Astrocyte of the cerebellum (primary cell): ENCODE data around the gene MS4A8.
"Not testable (repeated sequence)": the region's sequence is repeated elsewhere in the genome, so short reads cannot be mapped to it uniquely, and the experiment has no call there.

ENCODE experiments used
- DNase-seq: peaks from one replicate; pipeline ENCODE4 v3.0.0-alpha.2; 2011; ENCODE audit warnings: low read depth
- H3K4me3 ChIP-seq: 2 replicates; pipeline ENCODE4 v1.5.1; 2011; ENCODE audit warnings: mild to moderate bottlenecking, low read depth, low read length, moderate library complexity
- in situ Hi-C: cut with HindIII; loops from 2 replicates; pipeline ENCODE4 v1.10.0; 2017; ENCODE audit warnings: low sequenced_read_pairs
- TF ChIP-seq, protein P1 (sequence below): IDR thresholded peaks from 2 replicates; pipeline ENCODE4 v1.5.1; 2012; ENCODE audit warnings: low read length, low read depth, moderate library complexity, mild to moderate bottlenecking; ENCODE audit errors: missing control alignments

MS4A8 gene

DNA sequence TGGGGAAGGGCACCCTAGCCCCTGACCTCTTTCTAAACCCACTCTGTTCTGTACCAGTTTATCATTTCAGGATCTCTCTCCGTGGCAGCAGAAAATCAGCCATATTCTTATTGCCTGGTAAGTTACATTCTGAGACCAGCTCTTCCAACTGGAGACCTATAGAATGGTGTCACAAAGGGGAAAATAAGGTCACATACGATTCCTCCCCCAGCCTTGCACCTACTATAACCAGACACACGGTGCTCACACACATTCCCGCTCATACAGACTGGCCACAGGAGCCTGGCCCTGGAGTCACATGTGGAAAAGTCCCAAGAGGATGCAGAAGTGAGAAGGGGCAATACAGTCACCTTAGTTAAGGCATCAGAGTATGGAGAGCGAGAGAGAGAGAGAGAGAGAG, 7.5 kb downstream of the MS4A8 start:
- H3K4me3 ChIP-seq = no peak overlapping the region
- no peak for DNase-seq
- in situ Hi-C loops = no loop called here
- TF ChIP-seq, protein P1, sequence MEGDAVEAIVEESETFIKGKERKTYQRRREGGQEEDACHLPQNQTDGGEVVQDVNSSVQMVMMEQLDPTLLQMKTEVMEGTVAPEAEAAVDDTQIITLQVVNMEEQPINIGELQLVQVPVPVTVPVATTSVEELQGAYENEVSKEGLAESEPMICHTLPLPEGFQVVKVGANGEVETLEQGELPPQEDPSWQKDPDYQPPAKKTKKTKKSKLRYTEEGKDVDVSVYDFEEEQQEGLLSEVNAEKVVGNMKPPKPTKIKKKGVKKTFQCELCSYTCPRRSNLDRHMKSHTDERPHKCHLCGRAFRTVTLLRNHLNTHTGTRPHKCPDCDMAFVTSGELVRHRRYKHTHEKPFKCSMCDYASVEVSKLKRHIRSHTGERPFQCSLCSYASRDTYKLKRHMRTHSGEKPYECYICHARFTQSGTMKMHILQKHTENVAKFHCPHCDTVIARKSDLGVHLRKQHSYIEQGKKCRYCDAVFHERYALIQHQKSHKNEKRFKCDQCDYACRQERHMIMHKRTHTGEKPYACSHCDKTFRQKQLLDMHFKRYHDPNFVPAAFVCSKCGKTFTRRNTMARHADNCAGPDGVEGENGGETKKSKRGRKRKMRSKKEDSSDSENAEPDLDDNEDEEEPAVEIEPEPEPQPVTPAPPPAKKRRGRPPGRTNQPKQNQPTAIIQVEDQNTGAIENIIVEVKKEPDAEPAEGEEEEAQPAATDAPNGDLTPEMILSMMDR = no peak

DNA sequence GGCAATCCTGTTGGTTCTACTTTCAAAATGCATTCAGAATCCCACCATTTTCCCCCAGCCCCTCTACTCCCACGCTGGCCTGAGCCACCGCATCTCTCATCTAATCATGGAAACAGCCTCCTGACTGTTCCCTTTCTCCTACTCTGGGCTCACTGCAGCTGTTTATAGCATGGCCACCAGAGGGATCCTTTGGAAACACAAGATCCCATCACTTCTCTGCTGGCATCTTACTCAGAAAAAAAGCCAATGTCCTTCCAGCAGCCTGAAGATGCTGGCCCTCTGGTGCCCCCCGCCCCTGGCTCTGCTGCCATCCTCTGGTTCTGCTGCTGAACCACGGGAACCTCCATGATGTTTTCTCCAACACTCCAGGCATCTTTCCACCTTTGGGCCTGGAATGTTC, 11.1 kb downstream of the MS4A8 start:
- TF ChIP-seq, protein P1 = no peak
- in situ Hi-C loops = no loop called here
- DNase-seq = no peak
- no peak overlapping the region for H3K4me3 ChIP-seq

DNA sequence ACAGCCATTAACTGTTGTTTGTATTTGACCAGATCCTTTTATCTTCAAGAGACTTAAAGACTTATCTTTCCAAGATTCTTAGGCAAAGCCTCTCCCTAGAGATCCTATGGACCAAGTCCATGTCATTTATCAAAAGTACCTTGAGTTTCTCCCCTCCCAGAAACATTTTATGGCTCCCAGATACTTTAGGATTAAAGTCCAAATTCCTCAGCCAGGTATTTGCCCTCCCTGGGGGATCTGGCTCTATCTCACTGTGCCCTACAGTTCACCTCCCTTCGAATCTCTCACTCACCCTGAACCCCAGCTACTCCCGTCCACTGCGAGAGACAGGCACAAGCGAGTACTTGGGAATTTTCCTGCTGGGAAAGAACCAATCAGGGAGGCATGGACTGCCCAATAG, 11.9 kb downstream of the MS4A8 start:
- TF ChIP-seq, protein P1 = no peak
- no peak overlapping the region for H3K4me3 ChIP-seq
- DNase-seq = no peak
- in situ Hi-C loops = no loop called here

DNA sequence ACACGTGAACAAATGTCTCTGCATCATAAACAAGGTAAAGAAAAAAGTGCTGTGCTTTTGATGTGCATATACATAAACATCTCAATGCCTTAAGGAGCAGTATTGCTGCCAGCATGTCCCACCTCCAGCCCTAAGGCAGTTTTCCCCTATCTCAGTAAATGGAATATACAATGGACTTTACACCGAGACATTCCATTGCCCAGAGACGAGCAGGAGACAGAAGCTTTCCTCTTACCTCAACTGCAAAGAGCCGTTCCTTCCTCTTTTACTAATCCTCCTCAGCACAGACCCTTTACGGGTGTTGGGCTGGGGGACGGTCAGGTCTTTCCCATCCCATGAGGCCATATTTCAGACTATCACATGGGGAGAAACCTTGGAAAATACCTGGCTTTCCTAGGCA, 14.0 kb downstream of the MS4A8 start:
- in situ Hi-C loops, H3K4me3 ChIP-seq, DNase-seq: not testable (repeated sequence)

DNA sequence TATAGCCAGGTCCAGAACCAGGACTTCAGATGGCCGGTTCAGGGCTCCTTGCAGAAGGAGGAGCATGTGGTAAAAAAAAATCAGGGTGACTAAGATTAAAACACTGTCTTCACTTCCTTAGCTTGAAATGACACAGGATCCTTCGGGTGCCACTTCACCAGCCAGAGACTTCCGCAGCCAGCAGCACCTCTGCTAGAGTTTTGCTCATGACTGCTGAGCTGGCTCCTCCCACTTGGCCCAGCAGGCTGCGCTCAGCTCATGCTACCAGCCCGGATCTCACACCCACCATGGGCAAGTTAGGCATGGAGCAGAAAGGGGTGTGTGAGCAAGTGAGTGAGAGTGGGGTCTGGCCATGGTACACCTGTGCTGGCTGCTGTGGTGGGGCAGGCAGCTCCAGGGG, 18.5 kb downstream of the MS4A8 start:
- TF ChIP-seq, protein P1 = no peak
- in situ Hi-C loops = no loop called here

DNA sequence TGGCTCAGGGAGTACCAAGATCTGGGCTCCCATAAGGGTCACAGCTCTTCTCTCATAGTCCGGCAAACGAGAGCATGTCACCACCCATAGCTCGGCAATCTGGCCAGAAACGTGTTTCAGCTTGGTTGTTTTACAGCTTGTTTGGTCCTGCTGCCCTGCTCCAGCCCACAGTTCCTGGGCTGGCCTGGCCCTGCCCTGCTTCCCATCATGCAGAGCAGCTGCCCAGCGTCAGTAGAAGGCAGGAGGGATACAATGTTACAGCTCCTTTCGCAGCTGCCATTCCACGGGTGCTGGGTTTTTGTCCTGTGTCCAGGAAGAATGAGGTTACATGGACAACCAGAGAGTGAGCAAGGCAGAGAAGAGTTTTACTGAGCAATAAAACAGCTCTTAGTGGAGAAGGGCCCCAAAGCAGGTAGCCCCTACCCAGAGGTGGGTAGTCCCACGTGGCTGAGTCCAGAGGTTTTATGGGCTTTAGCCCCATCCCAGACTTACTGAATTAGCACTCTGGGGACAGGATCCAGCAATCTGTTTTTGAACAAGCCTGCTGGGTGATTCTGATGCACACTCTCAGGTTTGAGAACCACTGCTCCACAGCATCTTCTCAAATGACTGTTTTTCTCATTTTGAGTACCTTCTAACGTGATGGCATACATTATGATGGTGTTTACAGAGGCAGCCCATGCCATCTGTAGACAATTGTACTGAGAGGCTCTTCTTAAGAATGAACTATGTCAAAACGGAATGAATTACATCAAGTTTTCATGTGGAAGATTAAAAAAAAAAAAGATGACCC, 19.3 kb downstream of the MS4A8 start:
- no peak for DNase-seq
- TF ChIP-seq, protein P1 = no peak
- in situ Hi-C loops = no loop called here
- no peak overlapping the region for H3K4me3 ChIP-seq

More for the DNA sequence above, 18.5 kb downstream of the MS4A8 start:
- DNase-seq = no peak
- H3K4me3 ChIP-seq = no peak overlapping the region

DNA sequence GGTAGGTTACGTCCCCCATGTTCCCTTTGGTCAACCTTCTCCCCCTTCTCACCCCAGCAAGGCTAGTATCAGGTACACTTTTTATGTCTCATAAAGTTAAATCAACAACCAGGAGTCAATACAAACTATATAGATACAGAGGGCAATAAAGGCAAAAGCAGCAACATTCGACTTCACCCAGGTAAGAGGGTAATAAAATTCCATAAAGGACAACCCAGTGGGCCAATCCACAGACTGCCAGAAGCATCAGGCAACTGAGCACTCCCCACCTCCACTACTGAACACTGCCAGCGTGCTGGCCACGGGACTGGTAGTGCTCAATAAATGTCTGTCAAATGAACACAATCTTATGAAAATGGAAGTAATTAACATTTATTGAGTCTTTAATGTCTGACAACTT, 20.0 kb downstream of the MS4A8 start:
- no peak for DNase-seq
- TF ChIP-seq, protein P1 = no peak
- in situ Hi-C loops = no loop called here
- H3K4me3 ChIP-seq = no peak overlapping the region
